Smooth muscle cell of trachea (primary cell): ENCODE measurements around the gene CRABP1. TPM values are rescaled to one million over a fixed set of nuclear protein-coding genes. Genes with fewer than 3 reads are reported as not detected.

Experiments used
- total RNA-seq: library from RNA; depleted of rRNA; stranded (reverse); fragments of >200 nt; gene quantifications from 2 replicates; pipeline ENCODE4 v1.2.1, GENCODE V29; 2014

Gene CRABP1
- total RNA-seq, result not detected in 2 replicates

DNA sequence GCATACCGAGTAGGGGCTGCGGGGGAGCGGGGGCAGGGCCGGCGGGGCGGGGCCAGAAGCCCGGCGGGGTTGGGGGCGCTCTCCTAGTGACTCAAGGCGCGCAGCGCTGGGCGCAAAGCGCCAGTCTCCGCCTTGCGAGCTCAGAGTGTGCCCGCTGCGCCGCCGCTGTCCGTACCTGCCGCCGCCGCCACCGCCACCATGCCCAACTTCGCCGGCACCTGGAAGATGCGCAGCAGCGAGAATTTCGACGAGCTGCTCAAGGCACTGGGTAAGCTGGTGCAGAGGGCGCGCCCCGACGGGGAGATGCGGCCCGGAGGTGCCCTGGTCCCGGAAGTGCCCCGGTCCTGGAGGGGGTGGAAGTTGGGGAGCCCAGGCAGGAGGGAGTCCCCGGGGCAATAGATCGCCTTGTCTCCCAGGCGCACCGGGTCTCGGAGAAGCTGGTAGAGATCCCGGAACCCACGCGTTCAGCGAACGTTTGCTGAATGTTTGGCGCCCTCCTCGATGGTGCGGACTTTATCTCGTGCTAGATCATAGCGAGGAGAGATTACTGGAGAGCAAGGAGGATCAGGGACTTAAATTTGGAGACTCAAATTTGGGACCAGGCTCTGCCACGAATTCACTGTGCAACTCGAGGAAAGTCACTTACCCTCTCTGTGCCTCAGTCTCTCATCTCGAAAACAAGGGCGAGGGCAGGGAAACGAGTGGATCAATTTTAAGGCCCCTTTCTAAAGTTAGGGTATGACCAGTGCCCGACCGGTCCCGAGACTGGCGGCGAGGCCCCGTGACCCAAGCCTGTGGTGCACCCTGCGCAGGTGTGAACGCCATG, at the start of gene CRABP1:
Gene CRABP1, plus strand, starts transcription at position 123 of the 826 bp plus-strand sequence. Its CDS starts 76 bp downstream, at position 199.

DNA sequence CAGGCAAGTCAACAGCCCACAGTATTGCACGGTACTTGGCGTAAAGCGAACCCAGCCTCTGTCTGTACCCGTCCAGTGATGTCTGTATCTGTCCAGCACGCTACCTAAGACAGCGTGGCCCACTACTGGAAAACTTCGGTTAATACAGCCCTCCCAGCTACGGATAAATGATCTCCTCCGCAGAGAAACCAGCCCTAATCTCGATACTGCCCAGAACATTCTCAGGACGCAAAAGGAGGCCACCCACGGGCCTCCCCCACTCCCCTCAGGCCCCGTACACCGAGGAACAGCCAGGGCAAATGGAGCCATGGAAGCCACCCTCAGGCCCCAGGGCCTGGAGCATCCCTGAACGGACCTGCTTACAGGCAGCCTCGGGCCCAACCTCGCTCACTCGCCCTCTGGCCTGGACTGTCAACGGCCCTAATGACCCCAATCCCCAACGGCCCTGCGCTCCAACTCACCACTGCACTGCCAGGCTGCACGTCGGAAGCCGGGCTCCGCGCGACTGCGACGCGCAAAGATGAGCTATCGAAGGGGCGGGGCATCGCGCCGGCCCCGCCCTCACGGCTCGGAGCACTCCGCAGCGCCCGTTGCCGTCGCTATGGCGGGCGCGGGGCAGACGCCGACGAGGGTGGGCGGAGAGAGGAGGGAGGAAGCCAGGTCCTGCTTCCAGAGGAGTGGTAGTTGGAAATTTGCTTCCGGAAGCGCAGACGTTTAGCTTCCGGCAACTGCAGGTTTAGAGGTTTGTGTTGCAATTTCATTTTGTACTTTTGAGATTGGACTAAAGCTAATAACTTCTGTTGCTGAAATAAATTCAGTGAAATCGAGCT, 40.8 kb upstream of the CRABP1 start, which contains the start of gene SKIC8:
Gene SKIC8, minus strand, starts transcription at position 509 of the 830 bp plus-strand sequence. CDS start 3,923 bp downstream, outside the sequence.

Other genes starting within 250 kb of the CRABP1 start
- gene SH2D7, start 247.8 kb upstream of the CRABP1 start, total RNA-seq, result under 0.01 TPM in 1 of 2 replicates, not detected in the other
- 1.3 and 2.3 TPM in 2 replicates for gene CIB2, start 208.9 kb upstream of the CRABP1 start, total RNA-seq
- gene IDH3A, start 191.0 kb upstream of the CRABP1 start, total RNA-seq, result 22.7 and 37.8 TPM in 2 replicates
- gene ACSBG1, start 105.8 kb upstream of the CRABP1 start, total RNA-seq, result under 0.01 TPM in 1 of 2 replicates, not detected in the other
- gene DNAJA4, start 75.8 kb upstream of the CRABP1 start, total RNA-seq, result 3.1 and 3.6 TPM in 2 replicates
- gene SKIC8, start 40.7 kb upstream of the CRABP1 start, total RNA-seq, result 54.9 and 105 TPM in 2 replicates
- gene IREB2, start 97.9 kb downstream of the CRABP1 start, total RNA-seq, result 18.4 and 34.2 TPM in 2 replicates
- 2.3 and 3.5 TPM in 2 replicates for gene HYKK, start 167.2 kb downstream of the CRABP1 start, total RNA-seq
- 157 and 331 TPM in 2 replicates for gene PSMA4, start 200.1 kb downstream of the CRABP1 start, total RNA-seq
- gene CHRNA5, start 225.2 kb downstream of the CRABP1 start, total RNA-seq, result 0.33 and 1.5 TPM in 2 replicates